ENCODE results near the gene USP6.
"Not testable (repeated sequence)": the region's sequence is repeated elsewhere in the genome, so short reads cannot be mapped to it uniquely, and the experiment has no call there.

Gene USP6

DNA sequence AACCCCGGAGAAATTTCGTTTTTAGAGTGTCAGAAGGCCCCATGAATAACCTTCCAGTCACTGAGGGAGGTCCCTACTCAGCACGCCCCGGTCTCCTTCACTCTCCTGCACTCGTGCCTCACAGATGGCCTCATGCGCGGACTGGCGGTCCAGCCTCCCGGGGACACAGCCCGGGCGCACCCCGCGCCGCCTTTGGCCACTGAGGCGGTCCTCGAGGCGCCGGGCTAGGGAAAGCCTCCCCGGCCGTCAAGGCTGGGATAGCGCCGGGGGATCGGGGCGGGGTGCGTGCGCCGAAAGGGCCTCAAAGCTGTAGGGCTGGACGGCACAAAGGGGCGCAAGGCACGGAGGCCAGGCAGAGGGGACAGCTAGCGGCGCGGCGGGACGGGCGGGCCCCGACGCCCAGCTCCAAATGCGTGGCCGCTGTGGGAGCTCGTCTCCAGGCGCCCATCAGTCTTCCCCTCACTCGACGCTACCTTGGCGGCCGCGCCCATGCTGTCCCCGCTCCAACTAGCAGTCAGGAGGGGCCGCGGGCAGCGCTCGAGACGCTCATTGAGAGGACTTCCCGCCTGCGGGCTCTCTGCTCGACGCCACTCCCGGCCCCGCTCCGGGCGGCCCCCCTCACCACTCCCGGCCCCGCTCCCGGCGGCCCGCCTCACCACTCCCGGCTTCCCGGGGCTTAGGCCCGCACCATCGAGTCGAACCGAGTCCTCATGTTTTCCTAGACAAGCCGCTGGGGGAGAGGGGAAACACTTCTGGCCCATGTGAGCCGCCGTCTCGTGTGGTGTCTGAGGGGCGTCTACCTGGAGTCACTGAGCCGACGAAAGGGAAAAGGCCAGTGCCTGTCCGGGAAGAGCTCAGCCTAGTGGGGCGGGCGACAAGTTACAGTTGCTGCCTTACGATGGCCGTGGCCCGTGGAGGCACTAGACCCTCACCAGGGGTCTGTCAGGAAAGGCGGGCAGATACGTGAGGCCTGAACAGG, at the start of gene USP6:
Gene USP6 (plus strand): TSS at position 360 of the 979 bp plus-strand sequence. CDS start 14,336 bp downstream, outside the sequence.
- no peak for DNase-seq (ENCODE audit: low read depth in 2 of 2)

GRCh38 chr17:5068236-5068635, 47.6 kb upstream of the USP6 start:
- no peak for DNase-seq (ENCODE audit: low read depth in 2 of 2)

- DNase-seq (ENCODE audit: low read depth in 2 of 2): no peak
Observed at GRCh38 chr17:5069724-5070123, 46.1 kb upstream of the USP6 start.

DNA sequence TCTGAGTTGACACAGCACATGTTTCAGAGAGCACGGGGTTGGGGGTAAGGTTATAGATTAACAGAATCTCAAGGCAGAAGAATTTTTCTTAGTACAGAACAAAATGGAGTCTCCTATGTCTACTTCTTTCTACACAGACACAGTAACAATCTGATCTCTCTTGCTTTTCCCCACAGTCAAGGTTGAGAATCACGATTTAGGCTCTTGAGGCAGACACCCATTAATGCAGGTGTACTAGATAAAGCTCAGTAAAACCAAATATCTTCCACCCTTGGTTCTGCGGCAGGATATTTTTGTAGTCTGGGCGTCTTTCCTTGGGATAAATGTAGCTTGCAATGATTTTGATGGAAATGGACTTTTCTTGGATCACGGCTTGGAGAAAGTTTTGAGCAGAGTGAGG, 40.4 kb upstream of the USP6 start:
- DNase-seq (ENCODE audit: low read depth in 2 of 2): not testable (repeated sequence)

- DNase-seq (ENCODE audit: low read depth in 2 of 2): not testable (repeated sequence)
Observed at GRCh38 chr17:5077275-5077674, 38.6 kb upstream of the USP6 start.

GRCh38 chr17:5077781-5078105, 38.1 kb upstream of the USP6 start:
- DNase-seq (ENCODE audit: low read depth in 2 of 2): no peak

DNA sequence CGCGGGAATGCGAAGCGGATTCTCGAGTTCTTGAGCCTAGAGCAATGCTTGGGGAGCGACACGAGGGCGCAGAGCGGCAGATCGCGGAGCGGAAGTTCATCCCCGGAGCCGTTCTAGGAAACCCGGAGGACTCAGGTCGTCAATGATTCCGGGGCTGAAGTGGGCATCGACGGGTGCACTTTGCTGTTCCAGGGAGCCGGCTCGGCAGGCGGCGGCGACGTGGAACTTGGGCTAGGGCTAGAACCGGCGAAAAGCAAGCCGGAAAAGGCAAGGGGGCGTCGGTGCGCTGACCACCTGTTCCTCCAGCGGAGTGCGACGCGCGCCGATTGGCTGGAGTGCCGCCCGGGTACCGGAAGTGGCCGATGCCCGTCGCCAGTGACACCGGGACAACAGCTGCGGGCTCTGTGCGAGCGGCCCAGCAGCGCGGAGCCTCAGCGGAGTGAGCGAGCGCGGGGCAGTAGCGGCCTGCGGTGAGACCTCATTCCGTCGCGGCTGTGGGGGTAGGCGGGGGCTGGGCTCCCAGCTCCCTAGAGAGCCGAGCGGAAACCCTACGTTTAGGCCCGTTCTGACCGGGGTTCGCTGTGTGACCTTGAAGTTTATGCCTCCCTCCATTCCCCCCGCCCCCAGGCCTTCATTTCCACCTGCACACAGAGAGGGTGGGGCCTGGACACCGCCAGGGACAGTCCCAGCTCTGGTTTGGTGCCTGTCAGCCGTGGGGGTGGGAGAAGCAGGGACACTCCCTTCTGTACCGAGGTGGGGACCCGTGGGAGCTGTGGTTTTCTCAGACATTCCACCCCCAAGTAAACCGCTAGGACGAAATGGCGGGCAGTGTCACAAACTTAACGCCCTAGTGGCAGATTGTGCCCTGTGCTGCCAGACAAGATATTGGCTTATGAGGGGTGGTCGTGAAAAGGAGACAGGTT, 37.5 kb upstream of the USP6 start, which contains the start of gene ZFP3:
Gene ZFP3 (plus strand): TSS at position 362 of the 923 bp plus-strand sequence. CDS start 13,038 bp downstream, outside the sequence.
- peak; percentile 60 to 72 for DNase-seq (ENCODE audit: low read depth in 2 of 2)

DNA sequence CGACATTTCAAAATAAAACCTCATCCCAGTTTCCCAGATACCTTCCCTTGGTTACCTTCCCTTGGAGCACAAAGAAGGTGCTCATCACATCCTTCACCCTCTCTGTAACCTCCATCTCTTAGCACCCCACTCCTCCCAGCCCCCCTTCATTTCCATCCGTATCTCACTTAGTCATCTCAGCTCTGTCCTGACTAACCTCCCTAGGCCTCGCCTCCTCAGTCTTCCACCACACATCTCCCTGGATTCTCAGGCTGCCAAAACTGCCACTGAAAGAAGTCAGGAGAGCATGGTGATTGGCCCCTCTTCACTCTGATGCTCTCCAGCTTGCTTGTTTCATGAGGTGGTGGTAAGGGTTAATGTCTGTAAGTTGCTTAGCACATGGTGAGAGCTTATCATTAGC, 35.2 kb upstream of the USP6 start:
- DNase-seq (ENCODE audit: low read depth in 2 of 2): no peak

GRCh38 chr17:5092218-5093010, 23.4 kb upstream of the USP6 start:
- DNase-seq (ENCODE audit: low read depth in 2 of 2): no peak

DNA sequence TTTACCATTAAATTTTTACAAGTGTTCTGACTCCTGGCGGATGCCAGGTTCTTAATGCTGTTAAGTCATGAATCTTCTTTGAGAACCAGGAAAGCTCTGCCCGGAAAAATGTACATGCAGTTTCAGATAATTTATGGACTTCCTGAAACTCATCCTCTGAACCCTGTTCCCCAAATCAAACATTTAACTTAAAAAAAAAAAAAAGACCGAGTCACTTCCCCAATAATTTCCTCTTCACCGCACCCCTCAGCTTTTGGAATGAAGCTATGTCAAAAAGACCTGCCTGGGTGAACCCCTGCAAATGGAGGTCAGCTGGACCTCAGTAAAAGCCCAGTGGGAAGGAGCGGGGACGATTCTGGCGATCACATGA, 19.1 kb upstream of the USP6 start:
- DNase-seq (ENCODE audit: low read depth in 2 of 2): no peak

GRCh38 chr17:5097101-5097834, 18.6 kb upstream of the USP6 start:
- no peak for DNase-seq (ENCODE audit: low read depth in 2 of 2)

DNA sequence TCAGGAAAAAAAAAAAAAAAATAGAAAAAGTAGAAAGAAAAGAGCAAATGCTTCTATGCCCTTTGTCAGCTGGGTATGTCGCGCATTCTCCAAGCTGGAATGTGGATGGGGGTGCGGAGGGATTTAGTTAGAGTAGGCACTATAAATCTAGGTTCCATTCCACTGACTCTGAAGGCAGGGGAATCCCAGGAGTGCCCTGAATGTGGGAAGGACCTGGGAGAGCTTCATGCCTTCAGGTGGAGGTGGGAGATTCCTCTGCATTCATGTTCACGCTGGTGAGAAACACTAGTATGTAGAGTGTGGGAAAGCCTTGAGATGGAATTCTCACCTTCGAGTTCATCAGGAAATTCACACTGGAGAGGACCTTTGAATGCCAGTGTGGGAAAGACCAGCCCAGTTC, 16.6 kb upstream of the USP6 start:
- DNase-seq (ENCODE audit: low read depth in 2 of 2): no peak

DNA sequence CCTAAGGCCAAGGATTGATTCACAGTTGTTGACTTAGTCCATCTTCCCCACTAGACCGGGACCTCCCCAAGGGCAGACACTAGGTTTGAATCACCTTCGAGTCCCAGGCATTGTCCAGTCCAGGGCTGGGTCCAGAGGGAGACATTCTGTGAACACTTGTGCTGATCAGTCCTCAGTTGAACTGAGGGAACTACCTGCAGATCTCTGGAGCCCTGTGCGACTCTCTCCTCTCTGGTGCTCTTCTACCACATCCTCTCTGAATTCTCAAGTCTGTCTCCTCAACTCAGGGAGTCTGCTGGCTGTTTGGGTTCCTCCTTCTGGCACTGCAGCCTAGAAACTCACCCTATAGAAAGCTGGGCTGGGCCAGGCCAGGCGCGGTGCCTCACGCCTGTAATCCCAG, 15.0 kb upstream of the USP6 start:
- no peak for DNase-seq (ENCODE audit: low read depth in 2 of 2)

GRCh38 chr17:5110816-5111215, 5.0 kb upstream of the USP6 start:
- DNase-seq (ENCODE audit: low read depth in 2 of 2): no peak

DNA sequence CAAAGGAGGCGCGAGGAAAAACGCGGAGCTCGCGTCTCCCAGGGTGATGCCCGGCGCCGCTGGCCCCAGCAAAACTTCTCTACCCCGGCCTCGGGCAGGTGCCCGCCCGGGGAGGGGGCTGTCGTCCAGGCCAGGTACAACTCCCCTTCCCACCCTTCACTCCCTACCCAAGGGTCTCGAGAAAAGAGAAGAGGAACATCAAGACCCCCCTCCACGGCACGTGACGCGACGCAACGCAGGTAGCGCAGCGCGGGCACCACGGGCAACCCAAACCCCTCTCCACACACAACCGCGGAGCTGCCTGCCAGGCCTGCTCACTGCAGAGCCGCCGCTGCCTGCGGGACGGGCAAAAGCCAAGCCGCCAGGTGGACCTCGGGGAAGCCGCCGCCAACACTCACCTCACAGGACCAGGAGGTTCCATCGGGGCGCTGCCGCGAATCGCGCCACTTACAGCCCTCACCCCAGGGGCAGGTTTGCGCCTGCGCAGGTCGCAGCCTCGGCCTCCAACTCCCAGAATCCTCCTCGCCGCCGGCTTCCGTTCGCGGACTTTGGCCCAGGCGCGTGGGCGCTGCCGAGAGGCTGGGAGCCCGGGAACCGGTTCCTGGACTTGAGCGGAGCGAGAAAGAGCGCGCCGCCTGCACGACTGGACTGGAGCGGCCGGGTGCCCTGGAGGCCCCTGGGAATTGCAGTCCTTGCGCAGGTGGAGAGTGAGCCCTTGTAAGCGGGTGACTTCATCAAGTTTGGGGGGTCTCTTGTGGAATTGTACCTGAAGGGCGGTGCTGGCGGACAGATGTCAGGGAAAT, 4.2 kb upstream of the USP6 start, which contains the start of gene ZNF232:
Gene ZNF232 (minus strand): TSS at position 477 of the 803 bp plus-strand sequence. CDS start 56 bp downstream, at position 421.
- DNase-seq (ENCODE audit: low read depth in 2 of 2): peak; percentile 86 to 90

GRCh38 chr17:5118219-5118618, 2.4 kb downstream of the USP6 start:
- no peak for DNase-seq (ENCODE audit: low read depth in 2 of 2)

DNA sequence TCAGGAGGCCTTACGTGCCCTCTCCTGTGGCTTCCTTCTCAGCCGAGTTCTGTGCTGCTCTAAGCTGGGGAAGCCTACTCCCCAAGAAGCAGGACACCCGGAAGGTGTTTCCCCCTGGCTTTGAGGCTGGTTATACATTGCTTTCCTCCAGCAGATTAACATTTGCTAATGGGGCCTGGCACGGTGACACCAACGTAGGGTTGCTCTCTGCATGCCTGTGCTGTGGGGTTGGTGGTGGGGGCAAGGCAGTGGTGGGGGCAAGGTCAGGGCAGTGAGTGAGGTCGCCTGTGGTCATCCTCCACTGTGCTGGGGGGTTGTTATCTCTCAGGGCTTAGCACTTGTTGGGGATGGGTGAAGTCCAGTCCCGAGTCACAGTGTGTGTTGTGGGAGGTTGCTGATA, 4.2 kb downstream of the USP6 start:
- no peak for DNase-seq (ENCODE audit: low read depth in 2 of 2)

GRCh38 chr17:5120436-5121185, 4.8 kb downstream of the USP6 start:
- DNase-seq (ENCODE audit: low read depth in 2 of 2): not testable (repeated sequence)

DNA sequence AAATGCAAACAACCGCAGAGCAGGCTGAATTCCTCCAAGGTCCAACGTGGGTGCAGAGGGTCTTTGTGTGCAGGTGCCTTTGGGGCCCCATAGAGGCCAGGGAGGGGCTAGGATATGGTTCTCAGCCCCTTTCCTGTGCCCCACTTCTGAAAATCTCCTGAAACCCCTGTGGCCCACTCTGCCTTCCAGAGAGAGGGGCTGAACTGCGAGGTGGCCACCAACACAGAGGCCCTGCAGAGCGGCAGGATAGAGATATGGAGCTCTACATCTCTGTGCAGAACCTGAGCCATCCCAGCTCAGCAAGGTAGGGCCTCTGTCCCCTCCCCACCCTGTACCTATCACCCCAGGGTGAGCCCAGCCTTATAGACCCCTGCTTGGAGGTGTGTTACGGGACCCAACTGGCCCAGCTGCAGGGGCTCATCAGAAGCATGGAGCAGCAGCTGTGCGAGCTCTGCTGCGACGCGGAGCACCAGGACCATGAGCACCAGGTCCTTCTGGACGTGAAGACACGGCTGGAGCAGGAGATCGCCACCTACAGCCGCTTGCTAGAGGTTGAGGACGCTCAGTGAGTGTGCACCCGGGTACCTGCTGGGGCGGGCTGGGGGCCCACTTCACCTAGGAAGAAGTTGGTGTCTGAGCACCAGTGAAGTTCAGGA, 5.5 kb downstream of the USP6 start:
- DNase-seq (ENCODE audit: low read depth in 2 of 2): no peak

All from activated CD4-positive, alpha-beta T cell treated with anti-CD3 and anti-CD28 coated beads for 24 hours (primary cell).